Lower leg skin (tissue), 4 donors: ENCODE data around the gene SYTL2. TPM values are rescaled to one million over a fixed set of nuclear protein-coding genes. Genes with fewer than 3 reads are reported as not detected.

Source experiments
- DNase-seq, 2 donors: peaks; one replicate each; pipeline ENCODE4 v3.0.0-alpha.2; 2019; ENCODE audit warnings: low spot score in 2 of 2
- H3K4me3 ChIP-seq: fragments of 200-600 bp; sonication (generic); 2 replicates; pipeline ENCODE4 v1.5.1; 2017; ENCODE audit warnings: mild to moderate bottlenecking, low read depth; ENCODE audit not compliant: poor library complexity, severe bottlenecking
- POLR2A ChIP-seq, 2 donors: fragments of 450-650 bp; IDR thresholded peaks; one replicate each; pipeline ENCODE4 v1.6.1; 2016 to 2017; ENCODE audit warnings: antibody characterized with exemption in 2 of 2, mild to moderate bottlenecking in 1 of 2, moderate library complexity in 1 of 2
- WGBS, 2 donors: methylation state at CpG; one replicate each; pipeline ENCODE4 v1.1.5; 2018; 5-methylcytosine and 5-hydroxymethylcytosine counted together
- intact Hi-C: fragments of 100-400 bp; cut with DNase I; formaldehyde crosslinking; loops from one replicate; pipeline ENCODE4 v1.15.0; 2023; ENCODE audit warnings: low total_unique reads
- total RNA-seq, 4 donors: library from RNA; depleted of rRNA; stranded (reverse); fragments of >200 nt; gene quantifications; one replicate each; pipeline ENCODE4 v1.1.0, GENCODE V29; 2016
- TF ChIP-seq, protein P1 (sequence below), 3 donors: fragments of 450-650 bp; IDR thresholded peaks; one replicate each; pipeline ENCODE4 v1.5.1; 2016; ENCODE audit warnings: antibody characterized with exemption in 3 of 3, mild to moderate bottlenecking in 3 of 3, moderate library complexity in 2 of 3

The SYTL2 gene
- total RNA-seq, 4 donors from 2014 or later: 4.2 to 13.2 (median 8.9) TPM

GRCh38 chr11:85705800-85706199 lies 105.1 kb downstream of the SYTL2 start:
- intact Hi-C loops: no loop called here
- no peak overlapping the region for H3K4me3 ChIP-seq
- DNase-seq: no peak
- TF ChIP-seq POLR2A (IDR thresholded peaks at IDR 0.05): no peak
- TF ChIP-seq, protein P1, sequence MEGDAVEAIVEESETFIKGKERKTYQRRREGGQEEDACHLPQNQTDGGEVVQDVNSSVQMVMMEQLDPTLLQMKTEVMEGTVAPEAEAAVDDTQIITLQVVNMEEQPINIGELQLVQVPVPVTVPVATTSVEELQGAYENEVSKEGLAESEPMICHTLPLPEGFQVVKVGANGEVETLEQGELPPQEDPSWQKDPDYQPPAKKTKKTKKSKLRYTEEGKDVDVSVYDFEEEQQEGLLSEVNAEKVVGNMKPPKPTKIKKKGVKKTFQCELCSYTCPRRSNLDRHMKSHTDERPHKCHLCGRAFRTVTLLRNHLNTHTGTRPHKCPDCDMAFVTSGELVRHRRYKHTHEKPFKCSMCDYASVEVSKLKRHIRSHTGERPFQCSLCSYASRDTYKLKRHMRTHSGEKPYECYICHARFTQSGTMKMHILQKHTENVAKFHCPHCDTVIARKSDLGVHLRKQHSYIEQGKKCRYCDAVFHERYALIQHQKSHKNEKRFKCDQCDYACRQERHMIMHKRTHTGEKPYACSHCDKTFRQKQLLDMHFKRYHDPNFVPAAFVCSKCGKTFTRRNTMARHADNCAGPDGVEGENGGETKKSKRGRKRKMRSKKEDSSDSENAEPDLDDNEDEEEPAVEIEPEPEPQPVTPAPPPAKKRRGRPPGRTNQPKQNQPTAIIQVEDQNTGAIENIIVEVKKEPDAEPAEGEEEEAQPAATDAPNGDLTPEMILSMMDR (IDR thresholded peaks at IDR 0.05): no peak

- 98 to 99% methylated on average over 3 of the region's 3 CpGs for WGBS, 2 donors
- no peak for DNase-seq
- intact Hi-C loops: no loop called here
- TF ChIP-seq, protein P1 (IDR thresholded peaks at IDR 0.05): no peak
- TF ChIP-seq POLR2A (IDR thresholded peaks at IDR 0.05): no peak
- no peak overlapping the region for H3K4me3 ChIP-seq
These were observed 106.0 kb downstream of the SYTL2 start for GRCh38 chr11:85704967-85705366.

DNA sequence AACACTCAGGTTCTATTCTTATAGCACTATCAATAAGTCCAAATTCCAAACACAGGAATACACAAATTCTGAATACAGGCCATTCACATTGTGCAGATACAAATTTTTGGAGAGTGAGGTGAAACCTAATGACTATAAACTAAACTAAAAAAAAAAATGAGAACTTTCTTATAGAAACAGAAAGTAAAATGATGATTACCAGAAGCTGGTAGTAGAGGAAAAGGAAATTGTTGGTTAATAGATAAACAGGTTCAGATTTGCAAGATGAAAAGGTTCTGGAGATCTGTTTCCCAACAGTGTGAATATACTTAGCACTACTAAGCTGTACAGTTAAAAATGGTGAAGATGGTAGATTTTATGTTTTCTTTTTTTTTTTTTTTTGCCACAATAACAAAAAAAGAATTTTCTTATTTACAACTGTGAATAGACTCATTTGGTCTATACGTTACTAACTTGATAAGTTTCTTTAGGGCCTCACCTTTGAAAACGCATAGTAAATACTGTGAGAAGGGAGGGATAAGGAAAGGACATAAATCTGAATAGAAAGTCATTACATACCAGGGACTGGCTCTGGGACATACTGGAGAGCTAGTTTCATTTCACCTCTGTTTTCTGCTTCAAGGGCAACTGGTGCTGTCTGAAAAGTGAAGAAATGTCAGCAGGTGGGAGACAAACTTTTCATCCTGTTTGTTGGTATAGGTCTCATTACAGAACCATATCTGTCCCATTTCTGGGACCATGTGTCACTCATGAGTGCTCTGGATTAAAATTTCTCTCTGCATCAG lies 110.8 kb downstream of the SYTL2 start:
- TF ChIP-seq, protein P1 (IDR thresholded peaks at IDR 0.05): no peak
- 80 to 90% methylated on average over 2 of the region's 2 CpGs for WGBS, 2 donors
- intact Hi-C loops: no loop called here
- no peak for DNase-seq
- H3K4me3 ChIP-seq: no peak overlapping the region

GRCh38 chr11:85698195-85698594 lies 112.7 kb downstream of the SYTL2 start:
- intact Hi-C loops: no loop called here
- H3K4me3 ChIP-seq: no peak overlapping the region
- no peak for DNase-seq
- TF ChIP-seq, protein P1 (IDR thresholded peaks at IDR 0.05): no peak
- no peak for TF ChIP-seq POLR2A (IDR thresholded peaks at IDR 0.05)
- 32 to 52% methylated on average over 1 of the region's 1 CpG for WGBS, 2 donors

DNA sequence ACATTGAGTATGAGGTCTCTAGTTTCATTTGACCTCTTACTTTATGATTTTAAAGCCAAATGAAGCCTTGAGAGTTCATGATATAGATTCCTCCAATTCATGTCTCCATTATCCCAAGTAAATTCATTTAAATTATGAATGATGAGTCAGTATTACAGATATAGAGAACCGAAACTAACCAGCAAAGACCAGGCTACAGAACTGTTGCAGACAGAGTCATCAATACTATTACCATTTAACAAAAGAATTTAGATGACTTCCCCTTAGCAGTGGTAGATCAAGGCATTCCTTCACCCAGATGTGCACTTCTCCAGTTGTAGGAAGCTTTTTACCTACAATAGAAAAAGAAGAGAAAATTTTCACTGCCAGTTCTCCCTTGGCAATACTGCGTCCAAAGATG lies 113.2 kb downstream of the SYTL2 start:
- TF ChIP-seq, protein P1 (IDR thresholded peaks at IDR 0.05): no peak
- no peak for TF ChIP-seq POLR2A (IDR thresholded peaks at IDR 0.05)
- intact Hi-C loops: no loop called here
- no peak overlapping the region for H3K4me3 ChIP-seq
- WGBS, 2 donors: 58 to 64% methylated on average over 2 of the region's 2 CpGs
- DNase-seq: no peak

DNA sequence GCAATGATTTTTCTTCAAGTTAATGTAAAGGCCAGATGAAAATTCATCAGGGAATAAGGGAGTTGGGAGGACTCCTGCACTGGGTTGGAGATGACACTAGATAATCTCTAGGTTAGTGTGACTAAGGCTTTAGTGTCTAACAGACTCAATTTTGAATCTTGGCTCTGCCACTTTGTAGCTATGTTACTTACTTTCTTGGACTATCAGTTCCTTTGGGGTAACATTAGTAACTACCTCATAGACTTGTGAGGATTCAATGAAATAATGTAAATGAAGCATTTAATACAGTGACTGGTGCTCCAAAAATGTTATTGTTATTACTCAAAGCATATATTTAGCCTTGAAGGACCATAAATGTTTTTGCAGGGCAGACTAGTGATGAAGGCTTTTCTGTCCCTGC lies 115.4 kb downstream of the SYTL2 start:
- no peak for DNase-seq

More for the DNA sequence above, 115.4 kb downstream of the SYTL2 start:
- no peak for TF ChIP-seq POLR2A (IDR thresholded peaks at IDR 0.05)
- TF ChIP-seq, protein P1 (IDR thresholded peaks at IDR 0.05): no peak
- H3K4me3 ChIP-seq: no peak overlapping the region
- intact Hi-C loops: no loop called here
